Kidney (tissue), 14 donors: ENCODE results near the gene NUP210. TPM values are rescaled to one million over a fixed set of nuclear protein-coding genes. Genes with fewer than 3 reads are reported as not detected.

Experiments
- DNase-seq, 5 donors: peaks; one replicate each; pipeline ENCODE4 v3.0.0-alpha.2; 2013 to 2020
- FAIRE-seq: peaks from 2 replicates; lab custom pipeline; 2012; peaks lifted over from hg19 to GRCh38; lab: Jason Lieb, UNC
- H3K27ac ChIP-seq, 2 donors: one replicate each; pipeline ENCODE4 v1.7.0; 2013; ENCODE audit warnings: low read depth in 2 of 2, low read length in 2 of 2, inconsistent platforms in 1 of 2
- H3K27me3 ChIP-seq: one replicate; pipeline ENCODE4 v1.7.1; 2013; ENCODE audit warnings: low read length, inconsistent platforms; ENCODE audit not compliant: control insufficient read depth, insufficient read depth
- H3K36me3 ChIP-seq, 3 donors: one replicate each; pipeline versions ENCODE4 v1.7.0 to v1.7.1; 2013; ENCODE audit warnings: low read length in 3 of 3, control low read depth in 1 of 3, inconsistent platforms in 1 of 3; ENCODE audit not compliant: insufficient read depth in 3 of 3, control insufficient read depth in 2 of 3
- H3K4me1 ChIP-seq, 3 donors: one replicate each; pipeline versions ENCODE4 v1.7.0 to v1.7.1; 2013; ENCODE audit warnings: low read length in 3 of 3, inconsistent platforms in 1 of 3, low read depth in 1 of 3; ENCODE audit not compliant: control insufficient read depth in 2 of 3, insufficient read depth in 2 of 3
- H3K4me3 ChIP-seq, 3 donors: one replicate each; pipeline versions ENCODE4 v1.7.0 to v1.8.1; 2013; ENCODE audit warnings: low read length in 3 of 3, control low read depth in 1 of 3, inconsistent platforms in 1 of 3
- H3K9ac ChIP-seq, 3 donors: one replicate each; pipeline versions ENCODE4 v1.7.0 to v1.7.1; 2013; ENCODE audit warnings: low read length in 3 of 3, control low read depth in 1 of 3, inconsistent platforms in 1 of 3
- H3K9me3 ChIP-seq, 3 donors: one replicate each; pipeline versions ENCODE4 v1.7.0 to v1.7.1; 2013; ENCODE audit warnings: low read length in 3 of 3, control low read depth in 1 of 3, inconsistent platforms in 1 of 3; ENCODE audit not compliant: control insufficient read depth in 2 of 3, insufficient read depth in 1 of 3
- CTCF ChIP-seq: IDR thresholded peaks from 3 replicates; pipeline ENCODE4 v1.5.1; 2012; ENCODE audit warnings: mild to moderate bottlenecking, moderate library complexity, borderline replicate concordance; ENCODE audit not compliant: insufficient read depth; ENCODE audit errors: extremely low read depth
- intact Hi-C: fragments of 100-400 bp; cut with DNase I; formaldehyde crosslinking; loops from one replicate; pipeline ENCODE4 v1.11.1; 2022
- polyA plus RNA-seq: library from polyadenylated mRNA; stranded (reverse); fragments of 350-450 nt; fragmentation: Illumina TruSeq; extraction: RNeasy Lipid Tissue Mini Kit (QIAGEN cat#74804); gene quantifications from one replicate; pipeline ENCODE4 v1.2.3, GENCODE V29; 2014; ENCODE audit warnings: low read depth, low replicate concordance; ENCODE audit not compliant: insufficient read depth
- total RNA-seq: library from RNA; stranded (reverse); fragmentation: NEBNext Ultra II Directional; extraction: Animal tissue kit (Norgen Biotek cat#: 25700); gene quantifications from one replicate; pipeline ENCODE4 v1.2.1, GENCODE V29; 2021
- donor health status: control.
- donor health status: control.
- donor health status: control.
- donor health status: control.
- donor health status: control.
- donor health status: DM: yes; HTN: yes; CAD: no.
- donor health status: Normal renal cell carcinoma (clear cell type).

Gene NUP210
- total and polyA plus RNA-seq, 2 donors from 2014 or later = 5.6 to 22.9 TPM

- Histone ChIP-seq H3K9me3 (peaks cover 0 to 8% (median 0%) of the 10 kb centered on the region in 3 donors), H3K27ac (no peak overlapping the region), H3K36me3 (no peaks in the 10 kb centered on the region), H3K4me3 (no peak overlapping the region), H3K4me1 (no peaks in the 10 kb centered on the region), H3K9ac (no peak overlapping the region), H3K27me3 (no peaks in the 10 kb centered on the region)
- FAIRE-seq = no peak
- intact Hi-C loops = no loop called here
- TF ChIP-seq CTCF = no peak
- DNase-seq = no peak
Measured at GRCh38 chr3:13406190-13406589, 13.9 kb downstream of the NUP210 start.

- H3K4me3 ChIP-seq = no peak overlapping the region
- no peak overlapping the region for H3K27ac ChIP-seq
- no peaks in the 10 kb centered on the region for H3K4me1 ChIP-seq
- DNase-seq (no peak), FAIRE-seq (no peak)
- peaks cover 0 to 8% (median 0%) of the 10 kb centered on the region in 3 donors for H3K9me3 ChIP-seq
- no peaks in the 10 kb centered on the region for H3K27me3 ChIP-seq
- TF ChIP-seq CTCF = no peak
- no peak overlapping the region for H3K9ac ChIP-seq
- intact Hi-C loops = no loop called here
- H3K36me3 ChIP-seq = no peaks in the 10 kb centered on the region
Measured at GRCh38 chr3:13405614-13406013, 14.5 kb downstream of the NUP210 start.

DNA sequence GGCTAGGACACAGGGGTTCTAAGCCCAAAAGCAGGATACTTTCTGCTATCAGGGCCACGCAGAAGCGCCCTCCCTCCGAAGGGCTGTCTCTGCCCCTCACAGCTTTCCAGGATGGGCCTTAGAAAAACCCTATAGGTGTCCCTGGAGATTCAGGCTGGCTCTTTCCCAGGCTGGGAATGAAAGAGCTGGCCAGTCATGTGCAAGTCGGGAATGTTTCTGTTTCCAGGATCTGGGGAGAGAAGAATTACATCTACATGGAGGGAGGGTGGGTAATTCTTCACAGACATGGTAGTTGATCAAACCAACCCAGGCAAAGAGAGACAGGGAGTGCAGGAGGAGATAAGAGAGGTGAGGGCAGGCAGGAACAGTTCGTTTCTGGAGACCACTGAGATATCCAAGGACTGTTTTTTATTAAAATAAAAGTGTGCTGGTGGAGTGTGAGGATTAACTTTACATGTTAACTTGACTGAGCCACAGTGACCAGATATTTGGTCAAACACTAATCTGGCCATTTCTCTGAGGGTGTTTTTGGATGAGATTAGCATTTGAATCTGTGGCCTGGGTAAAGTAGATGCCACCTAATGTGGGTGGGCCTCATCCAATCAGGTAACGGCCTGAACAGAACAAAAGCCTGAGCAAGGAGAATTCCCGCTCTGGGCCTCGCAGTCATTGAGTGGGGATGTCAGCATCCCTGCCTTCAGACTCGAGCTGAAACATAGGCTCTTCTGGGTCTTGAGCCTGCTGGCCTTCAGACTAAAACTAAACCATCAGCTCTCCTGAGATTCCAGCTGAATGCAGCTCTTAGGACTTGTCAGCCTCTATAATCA lies 15.3 kb downstream of the NUP210 start:
- H3K27me3 ChIP-seq = no peaks in the 10 kb centered on the region
- FAIRE-seq = no peak
- no peak overlapping the region for H3K4me3 ChIP-seq
- peaks cover 0 to 8% (median 0%) of the 10 kb centered on the region in 3 donors for H3K9me3 ChIP-seq
- DNase-seq = no peak
- H3K27ac ChIP-seq = no peak overlapping the region
- no peaks in the 10 kb centered on the region for H3K36me3 ChIP-seq
- intact Hi-C loops = no loop called here
- H3K9ac ChIP-seq = no peak overlapping the region
- no peak for TF ChIP-seq CTCF
- H3K4me1 ChIP-seq = no peaks in the 10 kb centered on the region
